Heart left ventricle (tissue), 16 donors: ENCODE data around the gene COL4A6. TPM values are rescaled to one million over a fixed set of nuclear protein-coding genes. Genes with fewer than 3 reads are reported as not detected.
"Not testable (repeated sequence)": the region's sequence is repeated elsewhere in the genome, so short reads cannot be mapped to it uniquely, and the experiment has no call there.

ENCODE experiments used
- ATAC-seq, 4 donors: fragments of 200-7000 bp; cut with Tn5 transposase; one replicate each; pipeline ENCODE4 v1.9.1; 2020 to 2022; ENCODE audit warnings: moderate library complexity in 4 of 4, mild to moderate bottlenecking in 3 of 4, moderate number of reproducible peaks in 1 of 4
- DNase-seq, 5 donors: peaks; one replicate each; pipeline ENCODE4 v3.0.0-alpha.2; 2020
- H3K27ac ChIP-seq, 12 donors: fragments of 200-600 bp; sonication (generic) in 4 of 12; one replicate each; pipeline versions ENCODE4 v1.5.0 to v1.8.0; 2016 to 2022; ENCODE audit warnings: mild to moderate bottlenecking in 2 of 12
- H3K27me3 ChIP-seq, 9 donors: fragments of 200-600 bp; sonication (generic) in 2 of 9; one replicate each; pipeline versions ENCODE4 v1.5.1 to v1.8.0; 2016 to 2022; ENCODE audit warnings: mild to moderate bottlenecking in 3 of 9
- H3K36me3 ChIP-seq, 9 donors: fragments of 200-600 bp; sonication (generic) in 2 of 9; one replicate each; pipeline versions ENCODE4 v1.5.0 to v1.8.0; 2018 to 2022; ENCODE audit warnings: mild to moderate bottlenecking in 2 of 9
- H3K4me1 ChIP-seq, 12 donors: fragments of 200-600 bp; sonication (generic) in 4 of 12; one replicate each; pipeline versions ENCODE4 v1.5.0 to v1.8.0; 2016 to 2022; ENCODE audit warnings: mild to moderate bottlenecking in 3 of 12
- H3K4me3 ChIP-seq, 12 donors: fragments of 200-600 bp; sonication (generic) in 4 of 12; one replicate each; pipeline versions ENCODE4 v1.5.0 to v1.8.0; 2017 to 2022; ENCODE audit warnings: mild to moderate bottlenecking in 9 of 12, moderate library complexity in 4 of 12
- H3K9me3 ChIP-seq, 12 donors: fragments of 200-600 bp; sonication (generic) in 4 of 12; one replicate each; pipeline versions ENCODE4 v1.5.0 to v1.8.0; 2016 to 2022; ENCODE audit warnings: mild to moderate bottlenecking in 1 of 12
- POLR2A ChIP-seq, 2 donors: fragments of 450-650 bp; IDR thresholded peaks; one replicate each; pipeline ENCODE4 v1.6.1; 2017; ENCODE audit warnings: antibody characterized with exemption in 2 of 2, mild to moderate bottlenecking in 2 of 2, moderate library complexity in 2 of 2
- WGBS, 4 donors: extraction: QIAGEN DNeasy Blood & Tissue Kit in 2 of 4; methylation state at CpG; one replicate each; pipeline versions ENCODE4 v1.1.5 to v1.1.7; 2013 to 2018; 5-methylcytosine and 5-hydroxymethylcytosine counted together
- intact Hi-C, 10 donors: fragments of 100-400 bp; cut with DNase I; formaldehyde crosslinking; loops; one replicate each; pipeline versions ENCODE4 v1.11.1 to v1.14.2; 2022
- long read RNA-seq, 3 donors: library from polyadenylated mRNA; unstranded; transcript quantifications; one replicate each; pipeline ENCODE4 v2.0.0, GENCODE V29; 2020 to 2021
- polyA plus RNA-seq, 2 donors: library from polyadenylated mRNA; stranded (reverse); fragments of 200-250 nt; gene quantifications; one replicate each; pipeline ENCODE4 v1.2.3, GENCODE V29; 2013
- total RNA-seq, 9 donors: library from RNA; depleted of rRNA in 2 of 9; stranded (reverse); fragments of >200 nt in 2 of 9; fragmentation: NEBNext Ultra II Directional in 3 of 9; extraction: Animal tissue kit (Norgen Biotek cat#: 25700) in 3 of 9; gene quantifications; one replicate each; pipeline versions ENCODE4 v1.1.0 to v1.2.4, GENCODE V29; 2016 to 2023
- TF ChIP-seq, protein P1 (sequence below), 12 donors: fragments of 200-600 bp; sonication (generic) in 4 of 12; IDR thresholded peaks; one replicate each; pipeline versions ENCODE4 v1.5.0 to v1.8.0; 2018 to 2022; ENCODE audit warnings: antibody characterized with exemption in 12 of 12, mild to moderate bottlenecking in 5 of 12
- donor health status: ischemic (EF 13 %, LVEDD 7.1; RV severe dilation, severe dysfunction).
- donor health status: healthy with polysubstance abuse.
- donor health status: DM: no; HTN: yes; CAD: no.
- donor health status: DM: no; HTN: no; CAD: no.
- donor health status: ischemic (EF 25% LVEDD 6.9; RV normal size, moderate dysfunction).
- donor health status: ischemic (EF 25% LVEDD 5.7; RV mildly dilated, moderate dysfunction).
- donor health status: healthy.
- donor health status: DM: yes; HTN: yes; CAD: no.
- donor health status: ischemic (EF 35%, LVEDD 5.7; RV mildly dilated, moderate dysfunction).
- donor health status: nonischemic (EF 11% LVEDD 7.7; RV severe dilation, severe dysfunction).
- donor health status: DM: yes; HTN: yes; CAD: no.
- donor health status: PGD.
- donor health status: ischemic (EF 29% LVEDD 5.4; RV normal size, mild dysfunction).
- donor health status: nonischemic (EF 23%, LVEDD 6.1; RV moderate dilation, normal function).

COL4A6 gene
- total RNA-seq (10 to 100 TPM in 2 of 9 donors, 1 to 10 TPM in 7; 4.6 to 14.0 (median 7.7) TPM), polyA plus RNA-seq (1 to 10 TPM; 2.9 to 7.2 TPM)
- long read RNA-seq, donor 1, full-length matches to known transcripts = 3 of 20 reads
- long read RNA-seq, donor 1, partial matches to known transcripts = 14 of 20 reads
- long read RNA-seq, donor 1, other reads (novel, unspliced or antisense) = 3 of 20 reads
- long read RNA-seq, donor 2, partial matches to known transcripts = 4 of 8 reads
- long read RNA-seq, donor 2, other reads (novel, unspliced or antisense) = 3 of 8 reads
- long read RNA-seq, donor 3, partial matches to known transcripts = 5 of 6 reads
- long read RNA-seq, donor 3, other reads (novel, unspliced or antisense) = 0 of 6 reads

GRCh38 chrX:108438110-108438623 is at the start of gene COL4A6:
Gene COL4A6 (minus strand): TSS chrX:108438422. CDS start chrX:108438196, 226 bp downstream.
- ATAC-seq = peak in 3 of 4 donors; percentile 49 to 63 (median 60)

DNA sequence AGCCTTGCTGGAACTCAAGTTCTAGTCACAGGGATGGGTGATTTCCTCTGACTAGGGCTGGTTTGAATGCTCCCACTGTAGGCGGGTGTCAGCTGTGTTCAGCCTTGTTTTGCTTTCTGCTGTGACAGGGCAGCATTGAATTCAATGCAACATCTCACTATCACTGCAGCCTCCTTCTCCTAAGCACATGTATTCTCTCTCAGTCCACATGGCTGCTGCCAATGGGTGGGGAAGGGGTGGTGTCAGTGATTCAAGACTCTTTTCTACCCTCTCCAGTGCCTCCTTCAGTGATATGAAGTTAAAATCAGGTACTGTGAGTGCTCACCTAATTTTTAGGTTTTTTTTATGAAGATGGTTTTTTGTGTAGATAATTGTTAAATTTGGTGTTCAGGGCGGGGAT is 47.7 kb upstream of the COL4A6 start:
- no peak for TF ChIP-seq POLR2A (IDR thresholded peaks at IDR 0.05)
- intact Hi-C loops = no loop called here
- no peak overlapping the region for H3K27ac ChIP-seq
- DNase-seq (no peak), ATAC-seq (no peak)
- no peak overlapping the region for H3K4me3 ChIP-seq
- peaks cover 0 to 17% (median 0%) of the 10 kb centered on the region in 12 donors for H3K9me3 ChIP-seq
- no peaks in the 10 kb centered on the region for H3K36me3 ChIP-seq
- WGBS, 4 donors = 71 to 94% (median 85%) methylated on average over 2 of the region's 2 CpGs
- no peaks in the 10 kb centered on the region for H3K4me1 ChIP-seq
- H3K27me3 ChIP-seq = no peaks in the 10 kb centered on the region

More at GRCh38 chrX:108438110-108438623, at the start of gene COL4A6:
- peak within 1 kb of the TSS in 11 of 12 donors; percentile 21 to 68 (median 56) for H3K4me3 ChIP-seq
- WGBS, 4 donors = 4 to 28% (median 11%) methylated on average over 14 to 16 of the region's 16 CpGs
- H3K9me3 ChIP-seq = no peaks in the 10 kb centered on the region
- H3K4me1 ChIP-seq = no peaks in the 10 kb centered on the region
- H3K27ac ChIP-seq = peak within 1 kb of the TSS in 10 of 12 donors; percentile 0 to 82 (median 66)
- TF ChIP-seq POLR2A (IDR thresholded peaks at IDR 0.05) = no peak
- TF ChIP-seq, protein P1, sequence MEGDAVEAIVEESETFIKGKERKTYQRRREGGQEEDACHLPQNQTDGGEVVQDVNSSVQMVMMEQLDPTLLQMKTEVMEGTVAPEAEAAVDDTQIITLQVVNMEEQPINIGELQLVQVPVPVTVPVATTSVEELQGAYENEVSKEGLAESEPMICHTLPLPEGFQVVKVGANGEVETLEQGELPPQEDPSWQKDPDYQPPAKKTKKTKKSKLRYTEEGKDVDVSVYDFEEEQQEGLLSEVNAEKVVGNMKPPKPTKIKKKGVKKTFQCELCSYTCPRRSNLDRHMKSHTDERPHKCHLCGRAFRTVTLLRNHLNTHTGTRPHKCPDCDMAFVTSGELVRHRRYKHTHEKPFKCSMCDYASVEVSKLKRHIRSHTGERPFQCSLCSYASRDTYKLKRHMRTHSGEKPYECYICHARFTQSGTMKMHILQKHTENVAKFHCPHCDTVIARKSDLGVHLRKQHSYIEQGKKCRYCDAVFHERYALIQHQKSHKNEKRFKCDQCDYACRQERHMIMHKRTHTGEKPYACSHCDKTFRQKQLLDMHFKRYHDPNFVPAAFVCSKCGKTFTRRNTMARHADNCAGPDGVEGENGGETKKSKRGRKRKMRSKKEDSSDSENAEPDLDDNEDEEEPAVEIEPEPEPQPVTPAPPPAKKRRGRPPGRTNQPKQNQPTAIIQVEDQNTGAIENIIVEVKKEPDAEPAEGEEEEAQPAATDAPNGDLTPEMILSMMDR (IDR thresholded peaks at IDR 0.05) = no peak
- peaks cover 0 to 55% (median 0%) of the 10 kb centered on the region in 9 donors for H3K27me3 ChIP-seq
- no peaks in the 10 kb centered on the region for H3K36me3 ChIP-seq
- intact Hi-C loops = loop anchor here in 1 of 10 donors (5.0 kb wide), 1 partner anchor 46 kb away; no protein-coding TSS in a partner anchor
- DNase-seq = peak in 3 of 5 donors; percentile 6 to 32 (median 28)

DNA sequence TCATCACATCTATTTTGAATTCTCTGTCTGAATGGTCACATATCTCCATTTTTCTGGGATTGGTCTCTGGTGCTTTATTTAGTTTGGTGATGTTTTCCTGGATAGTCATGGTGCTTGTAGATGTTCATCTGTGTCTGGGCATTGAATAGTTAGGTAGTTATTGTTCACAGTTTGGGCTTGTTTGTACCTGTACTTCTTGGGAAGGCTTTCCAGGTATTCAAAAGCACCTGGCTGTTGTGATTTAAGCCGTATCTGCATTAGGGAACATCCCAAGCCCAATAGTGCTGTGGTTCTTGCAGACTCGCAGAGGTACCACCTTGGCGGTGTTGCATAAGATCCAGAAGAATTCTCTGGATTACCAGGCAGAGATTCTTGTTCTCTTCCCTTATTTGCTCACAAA is 46.0 kb upstream of the COL4A6 start:
- Histone ChIP-seq H3K4me3 (no peak overlapping the region), H3K4me1 (no peaks in the 10 kb centered on the region), H3K36me3 (no peaks in the 10 kb centered on the region), H3K27me3 (no peaks in the 10 kb centered on the region), H3K27ac (no peak overlapping the region), H3K9me3 (peaks cover 0 to 18% (median 0%) of the 10 kb centered on the region in 12 donors)
- intact Hi-C loops = no loop called here
- no peak for TF ChIP-seq POLR2A (IDR thresholded peaks at IDR 0.05)
- TF ChIP-seq, protein P1 (IDR thresholded peaks at IDR 0.05) = no peak
- 69 to 96% (median 83%) methylated on average over 3 of the region's 3 CpGs for WGBS, 4 donors
- ATAC-seq = no peak
- no peak for DNase-seq

DNA sequence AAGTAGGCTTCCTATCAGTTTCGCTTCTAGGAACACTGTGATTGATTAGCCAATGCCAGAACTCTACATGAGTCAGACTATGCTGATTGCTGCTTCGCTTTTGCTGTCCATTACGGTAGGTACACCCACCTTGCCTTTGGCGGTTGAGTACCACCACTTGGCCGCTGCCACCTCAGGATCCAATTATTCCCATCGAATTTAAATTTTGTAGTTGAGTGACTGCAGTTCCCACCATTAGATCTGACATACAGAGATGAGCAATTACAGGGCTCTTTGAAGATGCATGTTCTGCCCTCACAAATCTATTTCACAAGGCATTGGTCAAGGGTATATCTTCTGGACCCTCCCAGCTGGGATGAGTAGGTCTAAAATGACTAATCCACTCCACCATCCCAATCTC is 43.3 kb upstream of the COL4A6 start:
- 81 to 97% (median 91%) methylated on average over 6 of the region's 6 CpGs for WGBS, 4 donors
- H3K27me3 ChIP-seq, ATAC-seq, DNase-seq, H3K27ac ChIP-seq, H3K4me3 ChIP-seq, intact Hi-C loops, H3K36me3 ChIP-seq, H3K4me1 ChIP-seq: not testable (repeated sequence)
- H3K9me3 ChIP-seq = peaks cover 0 to 18% (median 0%) of the 10 kb centered on the region in 12 donors

DNA sequence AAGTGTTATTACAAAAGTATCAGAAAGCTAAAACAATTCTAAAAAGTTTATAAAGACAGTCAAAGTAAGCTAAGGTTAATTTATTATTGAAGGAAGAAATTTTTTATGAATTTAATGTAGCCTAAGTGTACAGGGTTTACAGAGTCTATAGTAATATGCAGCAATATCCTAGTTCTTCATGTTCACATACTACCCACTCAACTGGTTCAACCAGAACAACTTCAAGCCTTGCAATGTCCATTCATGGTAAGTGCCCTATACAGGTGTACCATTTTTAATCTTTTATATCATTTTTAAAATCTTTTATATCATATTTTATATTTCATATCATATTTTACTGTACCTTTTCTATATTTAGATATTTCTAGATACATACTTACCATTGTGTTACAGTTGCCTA is 35.8 kb upstream of the COL4A6 start:
- intact Hi-C loops = no loop called here
- no peaks in the 10 kb centered on the region for H3K4me1 ChIP-seq
- no peak for DNase-seq
- peaks cover 0 to 5% (median 0%) of the 10 kb centered on the region in 12 donors for H3K9me3 ChIP-seq
- no peak for ATAC-seq
- no peak overlapping the region for H3K4me3 ChIP-seq
- TF ChIP-seq, protein P1 (IDR thresholded peaks at IDR 0.05) = no peak
- TF ChIP-seq POLR2A (IDR thresholded peaks at IDR 0.05) = no peak
- H3K27me3 ChIP-seq = peaks cover 0 to 2% (median 0%) of the 10 kb centered on the region in 9 donors
- H3K36me3 ChIP-seq = no peaks in the 10 kb centered on the region
- H3K27ac ChIP-seq = no peak overlapping the region
